Measurements from ENCODE around the gene NUBP2.

DNA sequence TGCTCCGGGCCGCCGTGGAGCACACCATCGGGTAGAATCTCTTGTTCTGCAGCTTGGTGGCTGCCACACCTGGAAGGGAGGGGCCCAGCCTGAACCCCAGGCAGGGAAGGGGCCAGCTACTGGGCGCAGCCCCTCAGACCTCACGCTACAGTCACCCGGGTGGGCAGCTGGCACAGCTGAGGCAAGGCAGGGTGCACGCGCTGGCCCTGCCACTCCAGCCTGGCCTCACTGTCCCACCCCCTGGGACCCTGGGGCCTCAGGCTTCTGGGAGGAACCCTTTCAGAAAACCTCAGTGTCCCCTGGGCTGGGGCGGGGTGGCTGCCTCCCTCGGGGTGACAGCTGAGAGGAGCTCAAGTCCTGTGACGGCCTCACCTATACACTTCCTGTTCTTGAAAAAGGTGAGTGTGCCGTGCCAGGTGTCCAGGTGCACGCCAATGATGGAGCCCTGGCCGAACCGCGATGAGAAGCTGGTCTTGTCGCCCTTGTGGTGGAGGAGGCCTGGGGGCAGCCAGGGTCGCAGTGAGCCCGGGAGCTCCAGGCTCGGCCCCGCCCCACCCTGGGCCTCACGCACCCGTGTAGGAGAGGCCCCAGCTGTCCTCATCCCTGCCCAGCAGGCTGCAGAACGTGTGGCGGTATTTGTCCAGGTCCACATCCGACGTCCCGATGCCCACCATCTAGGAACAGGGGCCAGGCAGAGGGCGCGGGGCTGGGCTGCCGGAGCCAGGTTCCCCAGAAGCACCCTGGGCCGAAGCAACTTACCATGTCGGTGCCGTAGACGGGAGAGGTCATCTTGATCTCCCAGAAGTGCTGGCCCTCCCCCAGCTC, 5.2 kb upstream of the NUBP2 start:
- TF ChIP-seq, protein P1, sequence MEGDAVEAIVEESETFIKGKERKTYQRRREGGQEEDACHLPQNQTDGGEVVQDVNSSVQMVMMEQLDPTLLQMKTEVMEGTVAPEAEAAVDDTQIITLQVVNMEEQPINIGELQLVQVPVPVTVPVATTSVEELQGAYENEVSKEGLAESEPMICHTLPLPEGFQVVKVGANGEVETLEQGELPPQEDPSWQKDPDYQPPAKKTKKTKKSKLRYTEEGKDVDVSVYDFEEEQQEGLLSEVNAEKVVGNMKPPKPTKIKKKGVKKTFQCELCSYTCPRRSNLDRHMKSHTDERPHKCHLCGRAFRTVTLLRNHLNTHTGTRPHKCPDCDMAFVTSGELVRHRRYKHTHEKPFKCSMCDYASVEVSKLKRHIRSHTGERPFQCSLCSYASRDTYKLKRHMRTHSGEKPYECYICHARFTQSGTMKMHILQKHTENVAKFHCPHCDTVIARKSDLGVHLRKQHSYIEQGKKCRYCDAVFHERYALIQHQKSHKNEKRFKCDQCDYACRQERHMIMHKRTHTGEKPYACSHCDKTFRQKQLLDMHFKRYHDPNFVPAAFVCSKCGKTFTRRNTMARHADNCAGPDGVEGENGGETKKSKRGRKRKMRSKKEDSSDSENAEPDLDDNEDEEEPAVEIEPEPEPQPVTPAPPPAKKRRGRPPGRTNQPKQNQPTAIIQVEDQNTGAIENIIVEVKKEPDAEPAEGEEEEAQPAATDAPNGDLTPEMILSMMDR (IDR thresholded peaks at IDR 0.05) = no peak
- no peak for TF ChIP-seq POLR2AphosphoS5 (IDR thresholded peaks at IDR 0.05)
- TF ChIP-seq POLR2A (IDR thresholded peaks at IDR 0.05) = no peak

Measured in breast epithelium (tissue), 3 donors.